SK-N-SH treated with all-trans-retinoic acid at 6 μM for 48 hours (cell line): ENCODE results near the gene SCAPER.

Experiments
- ESRRG ChIP-seq: fragments of 250-450 bp; sonication (Bioruptor Pico); IDR thresholded peaks from 2 replicates; pipeline ENCODE4 v1.6.1; 2021; ENCODE audit warnings: mild to moderate bottlenecking
- ZNF8 ChIP-seq: fragments of 450-650 bp; formaldehyde crosslinking; IDR thresholded peaks from 2 replicates; pipeline ENCODE4 v1.5.0; 2020; ENCODE audit warnings: mild to moderate bottlenecking, moderate library complexity
- TF ChIP-seq, protein P1 (sequence below): fragments of 250-450 bp; sonication (Bioruptor Pico); IDR thresholded peaks from 2 replicates; pipeline ENCODE4 v1.8.0; 2020; ENCODE audit warnings: mild to moderate bottlenecking, moderate library complexity, borderline replicate concordance
- TF ChIP-seq, protein P2 (sequence below): fragments of 250-450 bp; sonication (Bioruptor Pico); IDR thresholded peaks from 2 replicates; pipeline ENCODE4 v1.5.1; 2020; ENCODE audit warnings: low read depth, mild to moderate bottlenecking, moderate library complexity
- TF ChIP-seq, protein P3 (sequence below): fragments of 250-450 bp; sonication (Bioruptor Pico); IDR thresholded peaks from 2 replicates; pipeline ENCODE4 v1.8.0; 2021; ENCODE audit warnings: low read depth, mild to moderate bottlenecking, moderate library complexity, borderline replicate concordance
- TF ChIP-seq, protein P4 (sequence below): fragments of 250-450 bp; sonication (Bioruptor Pico); IDR thresholded peaks from 2 replicates; pipeline ENCODE4 v1.5.0; 2020; ENCODE audit warnings: mild to moderate bottlenecking, moderate library complexity

DNA sequence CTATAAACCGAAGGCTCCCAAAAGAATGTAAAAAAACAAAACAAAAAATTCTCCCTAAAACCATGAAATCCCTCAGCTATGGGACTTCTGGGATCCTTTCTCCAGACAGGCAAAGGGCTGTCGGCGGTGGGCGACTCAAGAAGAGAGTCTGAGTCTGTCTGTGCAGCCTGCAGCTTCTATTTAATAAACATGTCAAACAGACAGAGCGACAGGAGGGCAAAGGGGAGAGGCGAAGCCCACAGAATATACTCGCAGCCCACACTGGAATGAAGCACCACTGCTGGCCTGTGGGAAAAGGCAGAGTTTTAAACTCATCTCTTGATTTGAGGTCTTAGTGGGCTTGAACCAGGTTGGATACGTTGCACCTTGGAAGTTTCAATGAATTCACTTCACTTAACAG is 528.3 kb downstream of the SCAPER start:
- TF ChIP-seq ZNF8 (CRISPR knock-in tag) (no peak), ESRRG (CRISPR knock-in tag) (no peak)
- TF ChIP-seq, protein P1, sequence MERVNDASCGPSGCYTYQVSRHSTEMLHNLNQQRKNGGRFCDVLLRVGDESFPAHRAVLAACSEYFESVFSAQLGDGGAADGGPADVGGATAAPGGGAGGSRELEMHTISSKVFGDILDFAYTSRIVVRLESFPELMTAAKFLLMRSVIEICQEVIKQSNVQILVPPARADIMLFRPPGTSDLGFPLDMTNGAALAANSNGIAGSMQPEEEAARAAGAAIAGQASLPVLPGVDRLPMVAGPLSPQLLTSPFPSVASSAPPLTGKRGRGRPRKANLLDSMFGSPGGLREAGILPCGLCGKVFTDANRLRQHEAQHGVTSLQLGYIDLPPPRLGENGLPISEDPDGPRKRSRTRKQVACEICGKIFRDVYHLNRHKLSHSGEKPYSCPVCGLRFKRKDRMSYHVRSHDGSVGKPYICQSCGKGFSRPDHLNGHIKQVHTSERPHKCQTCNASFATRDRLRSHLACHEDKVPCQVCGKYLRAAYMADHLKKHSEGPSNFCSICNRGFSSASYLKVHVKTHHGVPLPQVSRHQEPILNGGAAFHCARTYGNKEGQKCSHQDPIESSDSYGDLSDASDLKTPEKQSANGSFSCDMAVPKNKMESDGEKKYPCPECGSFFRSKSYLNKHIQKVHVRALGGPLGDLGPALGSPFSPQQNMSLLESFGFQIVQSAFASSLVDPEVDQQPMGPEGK, result no peak
- TF ChIP-seq, protein P2, sequence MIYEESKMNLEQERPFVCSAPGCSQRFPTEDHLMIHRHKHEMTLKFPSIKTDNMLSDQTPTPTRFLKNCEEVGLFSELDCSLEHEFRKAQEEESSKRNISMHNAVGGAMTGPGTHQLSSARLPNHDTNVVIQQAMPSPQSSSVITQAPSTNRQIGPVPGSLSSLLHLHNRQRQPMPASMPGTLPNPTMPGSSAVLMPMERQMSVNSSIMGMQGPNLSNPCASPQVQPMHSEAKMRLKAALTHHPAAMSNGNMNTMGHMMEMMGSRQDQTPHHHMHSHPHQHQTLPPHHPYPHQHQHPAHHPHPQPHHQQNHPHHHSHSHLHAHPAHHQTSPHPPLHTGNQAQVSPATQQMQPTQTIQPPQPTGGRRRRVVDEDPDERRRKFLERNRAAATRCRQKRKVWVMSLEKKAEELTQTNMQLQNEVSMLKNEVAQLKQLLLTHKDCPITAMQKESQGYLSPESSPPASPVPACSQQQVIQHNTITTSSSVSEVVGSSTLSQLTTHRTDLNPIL, result no peak
- TF ChIP-seq, protein P3, sequence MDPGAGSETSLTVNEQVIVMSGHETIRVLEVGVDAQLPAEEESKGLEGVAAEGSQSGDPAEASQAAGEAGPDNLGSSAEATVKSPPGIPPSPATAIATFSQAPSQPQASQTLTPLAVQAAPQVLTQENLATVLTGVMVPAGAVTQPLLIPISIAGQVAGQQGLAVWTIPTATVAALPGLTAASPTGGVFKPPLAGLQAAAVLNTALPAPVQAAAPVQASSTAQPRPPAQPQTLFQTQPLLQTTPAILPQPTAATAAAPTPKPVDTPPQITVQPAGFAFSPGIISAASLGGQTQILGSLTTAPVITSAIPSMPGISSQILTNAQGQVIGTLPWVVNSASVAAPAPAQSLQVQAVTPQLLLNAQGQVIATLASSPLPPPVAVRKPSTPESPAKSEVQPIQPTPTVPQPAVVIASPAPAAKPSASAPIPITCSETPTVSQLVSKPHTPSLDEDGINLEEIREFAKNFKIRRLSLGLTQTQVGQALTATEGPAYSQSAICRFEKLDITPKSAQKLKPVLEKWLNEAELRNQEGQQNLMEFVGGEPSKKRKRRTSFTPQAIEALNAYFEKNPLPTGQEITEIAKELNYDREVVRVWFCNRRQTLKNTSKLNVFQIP (CRISPR knock-in tag), result no peak
- TF ChIP-seq, protein P4, sequence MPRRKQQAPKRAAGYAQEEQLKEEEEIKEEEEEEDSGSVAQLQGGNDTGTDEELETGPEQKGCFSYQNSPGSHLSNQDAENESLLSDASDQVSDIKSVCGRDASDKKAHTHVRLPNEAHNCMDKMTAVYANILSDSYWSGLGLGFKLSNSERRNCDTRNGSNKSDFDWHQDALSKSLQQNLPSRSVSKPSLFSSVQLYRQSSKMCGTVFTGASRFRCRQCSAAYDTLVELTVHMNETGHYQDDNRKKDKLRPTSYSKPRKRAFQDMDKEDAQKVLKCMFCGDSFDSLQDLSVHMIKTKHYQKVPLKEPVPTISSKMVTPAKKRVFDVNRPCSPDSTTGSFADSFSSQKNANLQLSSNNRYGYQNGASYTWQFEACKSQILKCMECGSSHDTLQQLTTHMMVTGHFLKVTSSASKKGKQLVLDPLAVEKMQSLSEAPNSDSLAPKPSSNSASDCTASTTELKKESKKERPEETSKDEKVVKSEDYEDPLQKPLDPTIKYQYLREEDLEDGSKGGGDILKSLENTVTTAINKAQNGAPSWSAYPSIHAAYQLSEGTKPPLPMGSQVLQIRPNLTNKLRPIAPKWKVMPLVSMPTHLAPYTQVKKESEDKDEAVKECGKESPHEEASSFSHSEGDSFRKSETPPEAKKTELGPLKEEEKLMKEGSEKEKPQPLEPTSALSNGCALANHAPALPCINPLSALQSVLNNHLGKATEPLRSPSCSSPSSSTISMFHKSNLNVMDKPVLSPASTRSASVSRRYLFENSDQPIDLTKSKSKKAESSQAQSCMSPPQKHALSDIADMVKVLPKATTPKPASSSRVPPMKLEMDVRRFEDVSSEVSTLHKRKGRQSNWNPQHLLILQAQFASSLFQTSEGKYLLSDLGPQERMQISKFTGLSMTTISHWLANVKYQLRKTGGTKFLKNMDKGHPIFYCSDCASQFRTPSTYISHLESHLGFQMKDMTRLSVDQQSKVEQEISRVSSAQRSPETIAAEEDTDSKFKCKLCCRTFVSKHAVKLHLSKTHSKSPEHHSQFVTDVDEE (CRISPR knock-in tag), result no peak
